B cell (primary cell): ENCODE data around the gene SERPINB12. TPM values are rescaled to one million over a fixed set of nuclear protein-coding genes. Genes with fewer than 3 reads are reported as not detected.

Experiments used
- ATAC-seq: fragments of 200-7000 bp; cut with Tn5 transposase; one replicate; pipeline ENCODE4 v1.10.0; 2021; ENCODE audit warnings: low read depth, mild to moderate bottlenecking, moderate number of reproducible peaks, moderate library complexity
- CTCF ChIA-PET: fragments of 350-600 bp; sonication (Branson Sonifier 250); formaldehyde crosslinking; loops from one replicate; lab custom pipeline; 2021; ENCODE audit warnings: antibody characterized with exemption, inconsistent platforms; lab: Charles Lee
- POLR2A ChIA-PET: fragments of 350-600 bp; sonication (Branson Sonifier 250); formaldehyde crosslinking; loops from one replicate; lab custom pipeline; 2021; ENCODE audit warnings: antibody characterized with exemption; lab: Charles Lee
- DNase-seq: peaks from one replicate; pipeline ENCODE4 v3.0.0; 2013
- H2AFZ ChIP-seq: 2 replicates; pipeline ENCODE4 v1.6.1; 2012; ENCODE audit warnings: mild to moderate bottlenecking, low read depth, low read length; ENCODE audit not compliant: insufficient read depth, poor library complexity, severe bottlenecking
- H3K27ac ChIP-seq, 2 donors: 1 replicate in 1 of 2; 2 replicates in 1 of 2; pipeline ENCODE4 v1.5.1; 2012 to 2013; ENCODE audit warnings: low read length in 2 of 2, mild to moderate bottlenecking in 2 of 2, moderate library complexity in 1 of 2
- H3K27me3 ChIP-seq, 4 experiments: fragments of 200-600 bp in 1 of 4; sonication (generic) in 1 of 4; replicated peaks in 1 of 4; 1 replicate in 2 of 4; 2 replicates in 2 of 4; pipeline versions ENCODE4 v1.6.1 to v1.7.0; 2013 to 2016; ENCODE audit warnings: low read length in 3 of 4, mild to moderate bottlenecking in 2 of 4, mixed read lengths in 1 of 4, moderate library complexity in 1 of 4; ENCODE audit not compliant: insufficient read depth in 4 of 4, control insufficient read depth in 3 of 4; ENCODE audit errors: control extremely low read depth in 1 of 4
- H3K36me3 ChIP-seq, 2 experiments: replicated peaks in 1 of 2; 1 replicate in 1 of 2; 2 replicates in 1 of 2; pipeline versions ENCODE4 v1.6.1 to v1.7.1; 2013; ENCODE audit warnings: low read length in 1 of 2; ENCODE audit not compliant: insufficient read depth in 2 of 2, control insufficient read depth in 1 of 2; ENCODE audit errors: control extremely low read depth in 1 of 2, extremely low read depth in 1 of 2
- H3K4me1 ChIP-seq, 2 donors: fragments of 200-600 bp in 1 of 2; sonication (generic) in 1 of 2; 1 replicate in 1 of 2; 2 replicates in 1 of 2; pipeline versions ENCODE4 v1.5.1 to v1.6.1; 2013 to 2017; ENCODE audit warnings: low read length in 2 of 2; ENCODE audit not compliant: control insufficient read depth in 2 of 2, insufficient read depth in 2 of 2
- H3K4me2 ChIP-seq: replicated peaks from 2 replicates; pipeline ENCODE3; 2012; ENCODE audit warnings: mild to moderate bottlenecking, low read depth, low read length; ENCODE audit not compliant: poor library complexity, severe bottlenecking
- H3K4me3 ChIP-seq, 5 experiments: fragments of 200-600 bp in 1 of 5; sonication (generic) in 1 of 5; 1 replicate in 3 of 5; 2 replicates in 2 of 5; pipeline versions ENCODE4 v1.5.1 to v1.7.0; 2011 to 2016; ENCODE audit warnings: low read length in 4 of 5, mild to moderate bottlenecking in 4 of 5, low read depth in 2 of 5, control low read depth in 1 of 5, moderate library complexity in 1 of 5; ENCODE audit not compliant: insufficient read depth in 1 of 5; ENCODE audit errors: control extremely low read depth in 1 of 5, extremely low read depth in 1 of 5
- H3K79me2 ChIP-seq: fragments of 200-600 bp; sonication (generic); one replicate; pipeline ENCODE4 v1.6.0; 2016; ENCODE audit warnings: low read length; ENCODE audit not compliant: control insufficient read depth, insufficient read depth
- H3K9ac ChIP-seq: fragments of 200-600 bp; sonication (generic); 2 replicates; pipeline ENCODE4 v1.6.1; 2017; ENCODE audit warnings: mild to moderate bottlenecking, low read length, moderate library complexity
- H3K9me3 ChIP-seq, 3 donors: one replicate each; pipeline versions ENCODE4 v1.6.1 to v1.7.1; 2013; ENCODE audit warnings: low read length in 2 of 3; ENCODE audit not compliant: control insufficient read depth in 2 of 3, insufficient read depth in 1 of 3; ENCODE audit errors: control extremely low read depth in 1 of 3
- H4K20me1 ChIP-seq: 2 replicates; pipeline ENCODE4 v1.6.0; 2012; ENCODE audit warnings: mild to moderate bottlenecking, low read length; ENCODE audit not compliant: insufficient read depth, control insufficient read depth, poor library complexity, severe bottlenecking
- H3K27ac Mint-ChIP-seq: one replicate; pipeline ENCODE4 v1.8.0; 2021; ENCODE audit warnings: mixed read lengths
- H3K27me3 Mint-ChIP-seq: one replicate; pipeline ENCODE4 v1.8.0; 2021; ENCODE audit warnings: mixed read lengths
- H3K4me1 Mint-ChIP-seq: one replicate; pipeline ENCODE4 v1.8.0; 2021; ENCODE audit warnings: mixed read lengths
- H3K4me3 Mint-ChIP-seq: one replicate; pipeline ENCODE4 v1.8.0; 2021; ENCODE audit warnings: mixed read lengths
- H3K9me3 Mint-ChIP-seq: one replicate; pipeline ENCODE4 v1.8.0; 2022; ENCODE audit warnings: mixed read lengths; ENCODE audit not compliant: insufficient read depth
- CTCF ChIP-seq: fragments of 200-600 bp; IDR thresholded peaks from one replicate; pipeline ENCODE4 v1.8.0; 2022; ENCODE audit warnings: antibody characterized with exemption, mild to moderate bottlenecking
- EZH2 ChIP-seq: IDR thresholded peaks from 2 replicates; pipeline ENCODE4 v1.6.1; 2012; ENCODE audit warnings: borderline replicate concordance, low read depth, mild to moderate bottlenecking, moderate library complexity, low read length; ENCODE audit not compliant: insufficient read depth, poor library complexity, severe bottlenecking
- WGBS: methylation state at CpG from one replicate; pipeline ENCODE4 v1.1.5; 2013; ENCODE audit warnings: missing lambda C conversion rate; ENCODE audit not compliant: insufficient coverage; 5-methylcytosine and 5-hydroxymethylcytosine counted together
- intact Hi-C: fragments of 100-400 bp; cut with micrococcal nuclease; formaldehyde crosslinking; loops from one replicate; pipeline ENCODE4 v1.10.0; 2022
- polyA plus RNA-seq: library from polyadenylated mRNA; depleted of rRNA; stranded (reverse); fragments of >200 nt; gene quantifications from 2 replicates; pipeline ENCODE4 v1.2.3, GENCODE V29; 2012
- total RNA-seq, 2 donors: library from RNA; stranded (reverse); fragments of 120-200 nt in 1 of 2; gene quantifications; 1 replicate in 1 of 2; 2 replicates in 1 of 2; pipeline versions ENCODE4 v1.2.3 to v1.2.4, GENCODE V29; 2013 to 2022

SERPINB12 gene
- total and polyA plus RNA-seq, 2 donors (not counting 1 experiment from before 2014, with no cell fraction given), result not detected

- H3K27me3 Mint-ChIP-seq, result no peaks in the 10 kb centered on the region
- H3K9ac ChIP-seq, result no peak overlapping the region
- no peak overlapping the region for H3K27ac ChIP-seq
- H3K4me3 ChIP-seq, result no peak overlapping the region
- H2AFZ ChIP-seq, result no peak overlapping the region
- H3K4me3 Mint-ChIP-seq, result no peak overlapping the region
- no peaks in the 10 kb centered on the region for H3K36me3 ChIP-seq
- TF ChIP-seq CTCF (no peak), EZH2 (no peak)
- WGBS, result 89% methylated on average over 14 of the region's 14 CpGs
- CTCF ChIA-PET, result no interaction called here
- no peak overlapping the region for H3K27ac Mint-ChIP-seq
- no peak overlapping the region for H3K4me2 ChIP-seq
- no peaks in the 10 kb centered on the region for H3K9me3 ChIP-seq
- DNase-seq, result no peak
- H3K4me1 Mint-ChIP-seq, result no peaks in the 10 kb centered on the region
- H3K27me3 ChIP-seq, result peaks cover 0 to 3% (median 1%) of the 10 kb centered on the region in 4 experiments
- no peaks in the 10 kb centered on the region for H3K4me1 ChIP-seq
- intact Hi-C loops, result no loop called here
- H4K20me1 ChIP-seq, result no peaks in the 10 kb centered on the region
- H3K9me3 Mint-ChIP-seq, result peaks cover 1% of the 10 kb centered on the region
- no peak for ATAC-seq
- H3K79me2 ChIP-seq, result no peaks in the 10 kb centered on the region
- POLR2A ChIA-PET, result no interaction called here
These were observed 54.8 kb downstream of the SERPINB12 start for GRCh38 chr18:63596964-63597363.

- H2AFZ ChIP-seq, result no peak overlapping the region
- H4K20me1 ChIP-seq, result no peaks in the 10 kb centered on the region
- H3K4me1 Mint-ChIP-seq, result no peaks in the 10 kb centered on the region
- no peaks in the 10 kb centered on the region for H3K9me3 ChIP-seq
- CTCF ChIA-PET, result no interaction called here
- no peak overlapping the region for H3K4me2 ChIP-seq
- no peak overlapping the region for H3K27ac Mint-ChIP-seq
- H3K36me3 ChIP-seq, result no peaks in the 10 kb centered on the region
- no peak overlapping the region for H3K4me3 ChIP-seq
- peaks cover 0 to 5% (median 2%) of the 10 kb centered on the region in 4 experiments for H3K27me3 ChIP-seq
- DNase-seq (no peak), ATAC-seq (no peak)
- no peak overlapping the region for H3K27ac ChIP-seq
- no CpG with 5 or more reads among the region's 1 CpG for WGBS
- no peak overlapping the region for H3K4me3 Mint-ChIP-seq
- intact Hi-C loops, result no loop called here
- no peak overlapping the region for H3K9ac ChIP-seq
- H3K27me3 Mint-ChIP-seq, result no peaks in the 10 kb centered on the region
- H3K9me3 Mint-ChIP-seq, result peaks cover 1% of the 10 kb centered on the region
- POLR2A ChIA-PET, result no interaction called here
- no peaks in the 10 kb centered on the region for H3K4me1 ChIP-seq
- TF ChIP-seq CTCF (no peak), EZH2 (no peak)
- H3K79me2 ChIP-seq, result no peaks in the 10 kb centered on the region
These were observed 61.2 kb downstream of the SERPINB12 start for GRCh38 chr18:63603355-63603754.
